DMS153 (cell line): ENCODE results near the gene TSPAN31.
A peak's percentile ranks its signal among the peaks of the same experiment; 100 is the strongest.

Experiments used
- DNase-seq: peaks from one replicate; lab custom pipeline; 2025; lab: John Stamatoyannopoulos, UW

Gene TSPAN31

DNA sequence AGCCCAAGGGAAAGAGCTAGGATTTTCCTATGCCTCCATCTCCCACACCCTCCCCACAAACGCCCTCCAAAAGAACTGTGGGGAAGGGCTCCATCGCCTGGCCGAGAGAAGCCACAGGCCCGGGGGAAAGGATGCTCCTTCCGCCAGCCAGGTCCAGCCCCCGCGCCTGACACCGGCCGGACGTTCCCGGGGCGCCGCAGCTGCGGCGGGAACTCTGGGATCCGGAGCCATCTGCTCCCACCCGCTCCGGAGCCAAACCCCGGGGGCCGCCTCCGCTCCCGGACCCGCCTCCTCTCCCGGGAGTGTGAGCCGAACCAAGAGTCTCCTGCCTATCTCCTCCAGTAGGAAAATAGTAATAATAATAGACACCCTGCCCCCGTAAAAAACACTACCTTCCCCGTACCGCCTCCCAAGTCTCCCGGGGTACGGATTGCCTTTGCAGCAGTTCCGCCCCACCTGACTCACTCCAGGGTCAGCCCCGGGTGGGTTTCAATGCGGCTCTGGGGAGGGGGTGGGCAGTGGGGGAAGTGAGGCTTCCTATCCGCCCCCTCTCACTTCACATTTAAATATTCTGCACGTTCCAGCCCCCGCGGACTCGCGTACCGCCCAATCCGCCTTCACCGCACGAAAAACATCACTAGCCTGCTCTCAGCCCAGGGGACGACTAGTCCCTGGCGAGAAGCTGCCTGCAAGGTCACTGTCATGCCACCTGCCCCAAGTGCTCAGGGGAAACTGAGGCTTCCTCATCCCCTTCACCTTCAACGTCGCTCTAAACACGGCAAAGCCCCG, 8.7 kb upstream of the TSPAN31 start:
- DNase-seq = no peak

DNA sequence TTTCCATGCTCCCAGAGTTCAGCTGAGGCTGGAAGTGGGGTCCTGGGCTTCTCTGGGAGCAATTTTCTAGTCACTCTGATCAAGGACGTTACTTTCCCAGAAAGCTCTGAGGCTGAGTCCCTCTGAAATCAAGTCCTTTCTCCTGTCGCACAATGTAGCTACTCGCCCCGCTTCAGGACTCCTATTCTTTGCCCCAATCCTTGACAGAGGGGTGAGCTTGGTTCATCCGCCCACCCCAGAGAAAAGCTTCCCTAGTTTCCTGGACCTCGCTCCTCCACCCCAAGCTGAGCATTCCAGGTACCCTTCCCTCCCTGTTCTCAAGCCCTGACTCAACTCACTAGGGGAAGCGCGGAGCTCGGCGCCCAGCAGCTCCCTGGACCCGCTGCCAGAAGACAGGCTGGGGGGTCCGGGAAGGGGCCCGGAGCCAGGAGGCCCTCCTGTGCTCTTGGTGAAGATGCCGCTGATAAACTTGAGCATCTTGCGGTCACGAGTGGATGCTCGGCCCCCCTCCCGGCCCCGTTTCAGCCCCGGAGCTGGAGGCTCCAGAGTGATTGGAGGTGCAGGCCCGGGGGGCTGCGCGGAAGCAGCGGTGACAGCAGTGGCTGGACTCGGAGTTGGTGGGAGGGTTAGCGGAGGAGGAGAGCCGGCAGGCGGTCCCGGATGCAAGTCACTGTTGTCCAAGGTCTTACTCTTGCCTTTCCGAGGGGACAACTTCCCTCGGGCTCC, 7.9 kb upstream of the TSPAN31 start:
- no peak for DNase-seq

DNA sequence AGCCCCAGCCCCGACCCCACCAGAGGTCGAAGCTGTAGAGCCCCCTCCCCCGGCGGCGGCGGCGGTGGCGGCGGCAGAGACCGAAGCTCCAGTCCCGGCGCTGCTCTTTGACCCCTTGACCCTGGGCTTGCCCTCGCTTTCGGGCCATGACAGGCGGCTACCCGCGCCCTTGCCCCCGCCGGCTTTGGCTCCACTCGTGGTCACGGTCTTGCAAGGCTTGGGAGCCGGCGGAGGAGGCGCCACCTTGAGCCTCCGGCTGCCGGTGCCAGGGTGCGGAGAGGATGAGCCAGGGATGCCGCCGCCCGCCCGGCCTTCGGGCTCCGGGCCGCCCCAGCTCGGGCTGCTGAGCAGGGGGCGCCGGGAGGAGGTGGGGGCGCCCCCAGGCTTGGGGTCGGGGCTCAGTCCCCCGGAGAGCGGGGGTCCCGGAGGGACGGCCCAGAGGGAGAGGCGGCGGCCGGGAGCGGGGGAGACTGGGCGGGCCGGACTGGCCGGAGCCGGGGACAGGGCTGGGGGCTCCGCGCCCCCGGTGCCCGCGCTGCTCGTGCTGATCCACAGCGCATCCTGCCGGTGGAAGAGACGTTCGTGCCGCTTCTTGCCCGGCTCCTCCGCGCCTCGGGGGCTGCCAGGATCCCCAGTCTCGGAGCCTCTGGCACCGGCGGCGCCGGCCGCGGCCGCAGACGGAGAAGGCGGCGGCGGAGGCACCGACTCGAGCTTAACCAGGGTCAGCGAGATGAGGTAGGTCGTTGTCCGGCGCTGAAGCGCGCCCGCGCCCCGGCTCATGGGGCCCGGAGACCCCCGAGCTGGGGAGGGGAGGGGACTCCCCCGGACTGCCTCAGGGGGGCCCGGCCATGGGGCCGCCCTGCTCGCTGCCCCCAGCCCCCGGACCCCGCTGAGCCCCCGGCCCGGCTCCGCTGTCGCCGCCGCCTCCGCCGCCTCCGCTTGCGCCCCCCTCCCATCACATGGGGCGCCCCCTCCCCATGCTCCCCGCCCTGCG, 7.1 kb upstream of the TSPAN31 start:
- DNase-seq = no peak

DNA sequence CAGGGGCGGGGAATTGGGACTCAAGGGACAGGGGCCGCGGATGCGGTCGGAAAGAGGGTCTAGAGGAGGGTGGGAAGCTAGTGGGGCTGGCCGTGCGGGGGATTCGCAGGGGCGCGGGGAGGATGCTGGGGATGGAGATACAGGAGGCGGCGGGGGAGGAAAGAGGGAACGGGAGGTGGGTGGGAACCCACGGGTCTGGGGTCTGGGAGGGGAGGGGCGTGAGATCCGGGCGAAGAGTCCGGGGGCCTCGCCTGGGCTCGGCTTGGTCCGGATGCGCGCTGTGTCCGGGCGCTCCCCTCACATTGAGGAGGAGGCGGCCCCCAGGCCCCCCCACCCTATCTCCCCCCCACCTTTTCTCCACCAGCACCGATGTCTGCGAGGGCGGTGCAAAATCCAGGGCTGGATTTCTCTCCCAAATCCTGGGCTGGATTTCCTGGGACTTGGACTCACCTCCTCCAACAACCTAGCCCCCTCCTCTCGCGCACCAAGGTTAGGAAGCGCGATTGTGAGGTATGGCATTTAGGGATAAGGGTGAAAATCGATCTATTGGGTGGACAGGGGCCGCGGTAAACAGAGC, 6.1 kb upstream of the TSPAN31 start, which contains the start of gene AGAP2:
AGAP2 (minus strand) TSS at position 82 of the 577 bp plus-strand sequence. CDS start 496 bp downstream, outside the sequence.
- no peak for DNase-seq

DNA sequence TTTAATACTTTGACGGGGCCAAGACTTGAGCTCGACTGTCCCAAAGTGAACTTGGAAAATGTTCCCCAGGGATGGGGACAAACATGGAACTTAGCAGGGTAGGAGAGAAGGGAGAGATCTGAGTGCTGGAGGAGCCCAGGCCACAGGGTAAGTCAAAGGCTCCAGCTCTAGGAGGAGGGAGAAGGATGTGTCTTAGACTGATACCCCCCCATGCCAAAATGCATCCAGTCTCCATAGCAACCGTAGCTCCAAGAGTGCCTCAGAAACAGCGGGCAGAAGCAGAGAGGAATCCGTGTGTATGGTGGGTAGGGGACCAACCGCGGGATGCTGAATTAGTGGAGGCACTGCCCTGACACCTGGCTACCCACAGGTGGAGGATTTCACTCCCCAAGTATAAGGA, 5.5 kb upstream of the TSPAN31 start:
- DNase-seq = no peak

DNA sequence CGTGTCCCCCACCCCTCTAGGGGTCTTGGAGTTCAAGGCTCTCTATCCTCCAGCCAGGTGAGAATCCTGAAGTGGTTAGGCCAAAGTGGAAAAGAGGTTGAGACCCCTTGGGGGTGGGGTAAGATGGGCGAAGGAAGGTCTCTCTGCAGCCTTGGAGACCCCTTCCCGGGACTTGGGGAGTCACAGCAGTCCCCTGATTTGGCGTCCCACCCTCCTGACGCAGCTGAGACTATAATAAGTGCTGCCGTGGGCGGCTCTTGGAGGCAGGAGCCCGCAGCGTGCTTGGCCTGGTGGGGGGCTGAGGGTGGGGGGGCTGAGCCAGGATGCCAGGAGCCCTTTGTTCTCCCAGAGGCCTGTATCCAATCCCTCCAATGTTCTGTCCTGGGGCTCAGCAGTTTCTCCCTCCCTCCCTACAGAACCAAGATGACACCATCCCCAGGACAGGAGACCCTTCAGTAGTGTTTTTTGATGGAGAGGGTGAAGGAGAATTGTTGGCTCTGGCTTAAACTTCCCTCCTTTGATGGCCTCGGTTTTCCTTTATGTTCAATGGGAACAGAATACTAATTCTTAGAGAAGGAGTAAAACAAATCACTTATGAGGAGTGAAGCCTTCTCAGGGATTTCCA, 4.8 kb upstream of the TSPAN31 start:
- DNase-seq = no peak

DNA sequence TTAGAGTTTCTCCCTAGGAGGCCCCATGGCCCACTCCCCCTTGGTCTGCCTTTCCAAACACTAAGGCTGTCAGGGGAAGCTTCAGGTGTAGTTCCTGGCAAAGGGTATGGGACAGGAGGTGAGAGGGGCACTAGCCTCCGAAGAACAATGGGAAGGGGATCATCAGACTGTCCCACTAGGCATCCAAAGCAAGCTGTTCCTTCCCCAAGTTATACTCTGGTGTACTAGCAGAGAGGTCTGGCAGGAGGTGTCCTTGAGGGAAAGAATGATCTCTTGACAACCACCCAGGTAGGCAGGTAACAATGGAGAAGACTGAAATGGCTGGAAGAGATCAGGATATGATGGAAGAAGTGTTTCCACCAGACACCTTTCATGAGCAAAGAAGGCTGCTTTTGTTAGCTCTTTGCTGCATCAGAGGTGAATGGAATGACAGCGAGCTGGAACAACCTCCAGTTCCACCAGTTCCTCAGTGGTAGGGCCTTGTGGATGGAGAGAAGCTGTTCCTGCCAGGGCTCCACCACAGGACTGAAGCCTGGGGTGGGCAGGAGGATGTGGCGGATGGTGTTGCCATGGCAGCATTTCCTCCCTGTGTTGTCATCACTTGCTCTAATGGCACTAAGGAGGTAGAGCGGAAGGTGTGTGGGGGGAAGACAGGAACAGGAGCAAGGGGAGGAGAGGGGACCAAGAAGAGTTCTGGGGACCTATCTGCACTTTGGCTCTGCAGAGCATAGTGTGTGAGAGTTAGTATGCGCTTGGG, 4.0 kb upstream of the TSPAN31 start:
- DNase-seq = peak; percentile 22

DNA sequence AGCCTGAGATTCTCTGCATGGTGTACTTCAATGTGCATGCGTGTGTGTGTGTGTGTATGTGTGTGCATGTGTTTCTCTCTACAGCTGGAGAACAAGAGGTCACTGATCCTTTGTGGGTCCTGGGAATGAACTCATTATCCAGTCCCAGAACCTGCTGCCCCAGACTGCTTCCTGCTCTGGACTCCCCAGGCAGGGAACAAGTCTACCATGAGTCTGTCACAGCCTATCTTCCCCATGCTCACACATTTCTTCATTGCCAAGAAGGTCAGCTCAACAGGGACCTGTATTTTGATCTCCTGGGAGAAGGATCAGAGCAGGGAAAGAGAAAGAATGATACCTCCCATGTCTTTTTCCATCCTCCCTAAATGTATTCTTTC, 3.4 kb upstream of the TSPAN31 start:
- DNase-seq = no peak

DNA sequence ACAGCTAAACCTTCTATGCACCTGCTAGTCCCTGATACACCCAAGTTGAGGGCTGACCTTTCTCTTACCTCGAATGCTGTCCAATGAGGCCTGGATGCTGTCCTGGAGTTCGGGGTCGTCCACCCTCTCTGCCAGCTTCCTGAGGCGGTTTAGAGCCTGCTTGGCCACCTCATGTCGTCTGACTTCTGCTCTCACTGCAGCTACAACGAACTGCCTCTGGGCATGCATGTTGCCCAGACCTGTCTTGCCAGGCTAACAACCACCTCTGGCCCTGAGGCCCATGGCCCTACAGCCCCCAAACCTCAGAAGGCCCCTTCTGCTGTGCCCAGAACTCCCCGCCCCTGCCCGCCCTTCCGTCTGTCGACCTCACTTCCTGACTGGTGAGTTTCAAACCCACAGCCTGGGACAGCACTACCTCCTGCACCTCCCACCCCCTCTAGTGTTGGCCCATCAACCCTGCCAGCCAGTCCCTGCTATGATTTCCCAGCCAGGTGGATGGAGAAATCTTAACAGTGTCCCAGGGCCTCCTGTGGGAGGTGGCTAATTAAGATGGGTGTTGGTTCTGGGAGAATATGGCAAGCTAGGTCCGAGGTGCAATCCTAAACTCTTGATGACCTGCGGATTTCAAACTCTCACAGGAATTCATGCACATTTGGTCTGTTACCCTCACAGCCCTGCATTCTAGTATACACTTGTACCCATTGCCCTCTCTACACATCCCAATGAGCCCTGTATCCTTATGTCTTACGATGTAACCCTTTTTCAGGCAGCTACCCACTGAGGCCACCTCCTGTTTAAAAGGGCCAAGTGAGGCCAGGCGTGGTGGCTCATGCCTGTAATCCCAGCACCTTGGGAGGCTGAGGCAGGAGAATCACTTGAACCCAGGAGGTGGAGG, 2.7 kb upstream of the TSPAN31 start:
- DNase-seq = no peak

DNA sequence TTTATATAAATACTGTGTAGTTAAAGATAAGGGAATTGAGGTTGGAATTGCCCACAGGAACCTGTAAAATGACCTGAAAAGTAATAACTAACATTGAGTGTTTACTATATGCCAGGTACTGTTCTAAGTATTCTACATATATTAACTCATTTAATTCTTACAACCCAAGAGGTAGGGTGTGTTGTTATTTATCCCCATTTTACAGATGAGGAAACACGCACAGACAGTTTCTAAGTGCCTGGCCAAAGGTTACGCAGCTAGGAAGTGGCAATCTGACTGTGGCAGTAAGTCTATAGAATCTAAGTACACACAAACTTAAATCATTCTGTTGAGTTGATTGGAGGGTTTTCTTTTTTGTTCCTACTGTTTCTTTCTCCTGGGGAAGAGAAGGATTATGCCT, 1.1 kb upstream of the TSPAN31 start:
- no peak for DNase-seq

DNA sequence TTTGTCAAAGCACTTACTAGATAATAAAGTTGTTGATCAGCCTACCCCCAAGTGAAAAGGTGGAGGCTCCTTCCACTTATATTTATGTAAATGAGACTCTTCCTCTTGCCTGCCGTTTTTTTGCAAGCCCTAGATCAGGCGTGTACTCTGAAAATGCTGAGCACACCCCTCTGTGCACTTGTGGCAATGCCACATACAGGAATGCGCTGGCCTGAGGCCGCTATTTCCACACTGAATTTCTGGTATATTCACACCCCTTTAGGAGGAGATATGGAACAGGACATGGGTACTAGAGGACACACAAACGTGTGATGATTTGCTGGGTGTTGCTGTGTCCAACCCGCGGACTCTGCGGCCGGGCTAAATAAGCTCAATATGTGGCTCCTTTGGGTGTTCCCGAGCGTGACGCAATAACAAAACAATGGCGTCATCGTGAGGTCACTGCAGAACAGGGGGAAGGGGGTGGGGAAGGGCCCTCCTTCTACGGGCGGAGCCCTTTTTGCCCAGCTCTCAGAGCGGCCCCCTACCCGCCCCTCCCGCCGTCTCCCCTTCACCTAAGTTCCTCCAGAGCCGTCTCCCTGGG, 554 bp upstream of the TSPAN31 start:
- DNase-seq = no peak

DNA sequence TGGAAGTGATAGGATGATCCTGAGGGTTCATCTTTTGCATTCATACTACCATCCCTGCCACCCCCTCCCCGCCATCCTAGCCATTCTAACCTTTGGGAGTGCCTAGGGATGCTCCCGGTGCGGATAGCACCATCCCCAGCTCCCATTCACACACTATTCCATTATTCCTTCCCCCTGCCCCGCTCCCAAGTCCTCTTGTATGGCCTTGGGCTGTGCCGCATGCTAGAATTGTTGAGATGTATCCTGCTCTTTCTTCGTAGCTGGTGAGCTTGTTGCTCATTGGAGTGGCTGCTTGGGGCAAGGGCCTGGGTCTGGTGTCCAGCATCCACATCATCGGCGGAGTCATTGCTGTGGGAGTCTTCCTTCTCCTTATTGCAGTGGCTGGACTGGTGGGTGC, 644 bp downstream of the TSPAN31 start:
- DNase-seq = no peak

DNA sequence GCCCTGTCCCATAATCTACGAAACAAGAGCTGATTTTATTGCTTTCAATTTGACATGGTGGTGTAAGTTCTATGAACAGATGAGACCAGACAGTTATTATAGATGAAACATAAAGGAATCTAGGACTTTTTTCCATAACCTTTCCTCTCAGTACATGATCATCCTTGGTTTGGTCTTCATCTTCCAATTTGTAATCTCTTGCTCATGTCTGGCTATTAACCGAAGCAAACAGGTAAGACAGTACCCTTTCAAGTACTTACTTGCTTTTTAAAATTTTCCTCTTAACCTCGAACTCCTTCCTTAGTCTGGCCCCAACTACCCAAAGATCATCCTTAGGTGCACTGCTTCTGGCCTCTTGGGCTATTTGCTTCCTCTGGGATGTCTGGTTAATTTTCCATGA, 1.2 kb downstream of the TSPAN31 start:
- DNase-seq = no peak

DNA sequence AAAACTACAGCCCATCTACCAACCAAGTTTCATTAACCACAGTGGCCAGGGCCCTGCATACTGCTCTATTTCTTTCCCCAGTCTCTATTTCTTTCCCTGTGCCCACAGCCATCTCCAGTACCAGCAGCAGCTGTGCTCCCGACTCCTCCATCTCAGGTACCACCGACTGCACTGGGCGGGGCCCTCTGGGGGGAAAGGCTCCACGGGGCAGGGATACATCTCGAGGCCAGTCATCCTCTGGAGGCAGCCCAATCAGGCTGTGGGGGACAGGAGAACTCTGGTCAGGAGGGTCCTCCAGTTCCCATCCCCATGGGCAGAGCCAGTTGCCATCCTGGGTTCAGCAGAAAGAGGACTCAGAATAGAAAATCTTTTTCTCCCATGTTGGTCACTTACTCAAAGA, 4.2 kb downstream of the TSPAN31 start:
- no peak for DNase-seq

DNA sequence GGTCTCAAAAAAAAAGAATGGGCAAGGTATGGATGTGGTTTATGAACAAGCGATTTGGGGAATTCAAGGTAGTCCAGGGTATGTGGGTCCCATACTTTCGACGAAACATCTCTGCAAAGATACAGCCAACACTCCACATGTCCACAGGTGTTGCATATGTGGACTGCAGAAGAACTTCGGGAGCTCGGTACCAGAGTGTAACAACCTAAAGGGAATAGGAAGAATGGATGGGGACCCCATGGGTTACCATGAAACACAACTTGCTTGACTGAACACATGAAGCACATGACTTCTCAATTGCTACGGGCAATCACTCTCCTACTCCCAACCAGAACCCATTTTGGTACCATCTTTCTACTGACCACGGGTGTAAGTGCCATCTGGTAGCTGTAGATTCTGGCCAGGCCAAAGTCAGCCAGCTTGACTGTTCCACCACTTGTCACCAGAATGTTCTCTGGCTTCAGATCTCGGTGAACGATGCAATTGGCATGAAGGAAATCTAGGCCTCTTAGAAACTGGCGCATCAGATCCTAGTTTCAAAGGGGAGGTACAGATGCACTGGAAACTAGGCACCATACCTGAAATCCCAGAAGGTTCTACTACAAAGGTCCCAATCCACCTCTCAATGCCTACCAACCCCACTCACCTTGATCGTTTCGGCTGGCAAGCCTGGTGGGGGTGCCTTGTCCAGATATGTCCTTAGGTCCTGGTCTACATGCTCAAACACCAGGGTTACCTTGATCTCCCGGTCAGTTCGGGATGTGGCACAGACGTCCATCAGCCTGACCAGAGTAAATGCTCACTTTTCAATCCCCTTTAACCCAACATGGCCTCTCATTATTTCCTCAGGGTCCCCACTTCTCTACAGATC, 6.0 kb downstream of the TSPAN31 start:
- DNase-seq = no peak

DNA sequence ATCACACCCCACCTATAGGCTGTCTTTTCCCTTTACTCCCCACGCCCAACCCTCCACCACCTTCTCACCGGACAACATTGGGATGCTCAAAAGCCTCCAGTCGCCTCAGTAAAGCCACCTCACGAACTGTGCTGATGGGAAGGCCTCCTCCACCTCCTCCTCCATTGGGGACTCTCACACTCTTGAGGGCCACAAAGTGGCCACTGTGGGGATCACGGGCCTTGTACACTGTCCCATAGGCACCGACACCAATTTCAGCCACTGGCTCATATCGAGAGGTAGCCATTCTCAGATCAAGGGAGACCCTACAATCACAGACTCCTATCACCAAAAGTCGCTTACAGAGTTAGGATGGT, 6.6 kb downstream of the TSPAN31 start:
- DNase-seq = no peak

DNA sequence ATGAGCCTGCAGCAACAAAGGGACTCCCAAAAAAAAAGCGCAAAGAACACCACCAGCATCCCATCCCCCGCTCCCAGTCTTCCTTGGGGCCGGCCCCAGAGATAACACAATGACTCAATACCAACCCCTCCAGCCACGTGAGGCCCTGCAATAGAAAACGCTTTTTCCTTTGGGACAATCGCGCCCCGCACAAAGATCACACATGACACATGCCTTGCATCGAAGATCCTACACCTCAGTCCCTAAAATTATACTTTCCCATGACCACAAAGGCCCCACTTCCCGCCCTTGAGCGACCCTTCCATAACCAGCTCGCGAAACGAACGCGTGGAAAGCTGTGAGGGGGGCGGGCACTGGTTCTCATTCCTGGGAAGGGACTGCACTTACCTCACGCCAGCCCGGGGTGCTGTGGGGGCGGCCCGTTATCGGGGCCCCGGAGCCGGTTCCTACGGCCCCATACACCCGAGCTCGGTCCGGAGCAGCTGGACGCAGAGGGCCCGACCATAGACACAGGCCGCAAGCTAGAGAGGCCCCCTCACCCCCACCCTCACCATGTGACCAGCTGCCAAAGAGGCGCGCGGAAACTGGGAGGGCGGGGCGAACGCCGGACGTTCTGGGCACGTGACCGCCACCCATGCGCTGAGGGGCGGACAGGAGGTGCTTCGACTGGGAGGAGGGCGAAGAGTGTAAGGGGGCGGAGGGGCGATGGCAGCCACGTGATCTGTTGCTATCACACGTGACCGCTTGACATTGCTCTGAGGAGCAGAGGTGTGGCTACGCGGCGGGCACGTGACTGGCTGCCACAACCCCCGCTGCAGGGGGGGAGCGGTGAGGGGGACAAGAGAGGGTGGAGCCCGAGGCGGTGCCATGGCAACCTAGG, 7.2 kb downstream of the TSPAN31 start, which contains the start of gene CDK4:
CDK4 (minus strand) TSS at position 523 of the 880 bp plus-strand sequence. CDS start 593 bp downstream, outside the sequence.
- DNase-seq = peak; percentile 100
